Hematopoietic multipotent progenitor cell treated with erythropoietin and hydrocortisone succinate and interleukin-3 and kit ligand, for 17 days (in vitro differentiated cells): ENCODE measurements around the gene SUPT4H1.
A peak's percentile ranks its signal among the peaks of the same experiment; 100 is the strongest.

Experiments
- DNase-seq: peaks from one replicate; pipeline ENCODE4 v3.0.0-alpha.2; 2015; ENCODE audit warnings: low spot score

Gene SUPT4H1

DNA sequence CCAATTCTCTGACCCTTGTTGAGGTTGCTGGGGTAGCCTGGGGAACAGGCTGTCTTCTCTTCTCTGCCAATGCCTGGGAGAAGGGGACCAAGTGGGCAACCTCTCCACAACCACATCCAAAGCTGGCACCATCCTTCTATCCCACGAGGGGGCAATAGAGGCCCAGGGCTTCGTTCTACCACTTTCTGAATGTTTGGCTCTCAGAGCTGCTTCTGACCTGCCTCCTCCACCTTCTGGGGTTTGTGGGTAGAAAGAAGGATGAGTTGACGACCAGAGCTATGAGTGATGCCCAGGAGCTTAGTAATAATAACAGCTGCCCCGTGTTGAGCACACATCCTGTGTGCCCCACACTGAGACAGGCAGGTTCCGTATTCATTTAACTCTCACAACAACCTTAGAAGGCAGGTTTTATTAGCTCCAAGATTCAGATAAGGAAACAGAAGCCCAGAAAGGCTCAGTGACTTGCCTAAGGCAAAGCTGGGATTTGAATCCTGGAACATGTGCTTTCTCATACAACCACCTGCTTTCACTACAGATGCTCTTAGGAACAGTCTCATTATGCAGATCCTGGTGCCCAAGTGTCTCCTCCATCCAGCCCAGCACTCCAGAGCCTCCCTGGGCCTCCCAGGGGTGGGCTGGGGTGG lies 34.5 kb downstream of the SUPT4H1 start:
- peak; percentile 54 for DNase-seq

DNA sequence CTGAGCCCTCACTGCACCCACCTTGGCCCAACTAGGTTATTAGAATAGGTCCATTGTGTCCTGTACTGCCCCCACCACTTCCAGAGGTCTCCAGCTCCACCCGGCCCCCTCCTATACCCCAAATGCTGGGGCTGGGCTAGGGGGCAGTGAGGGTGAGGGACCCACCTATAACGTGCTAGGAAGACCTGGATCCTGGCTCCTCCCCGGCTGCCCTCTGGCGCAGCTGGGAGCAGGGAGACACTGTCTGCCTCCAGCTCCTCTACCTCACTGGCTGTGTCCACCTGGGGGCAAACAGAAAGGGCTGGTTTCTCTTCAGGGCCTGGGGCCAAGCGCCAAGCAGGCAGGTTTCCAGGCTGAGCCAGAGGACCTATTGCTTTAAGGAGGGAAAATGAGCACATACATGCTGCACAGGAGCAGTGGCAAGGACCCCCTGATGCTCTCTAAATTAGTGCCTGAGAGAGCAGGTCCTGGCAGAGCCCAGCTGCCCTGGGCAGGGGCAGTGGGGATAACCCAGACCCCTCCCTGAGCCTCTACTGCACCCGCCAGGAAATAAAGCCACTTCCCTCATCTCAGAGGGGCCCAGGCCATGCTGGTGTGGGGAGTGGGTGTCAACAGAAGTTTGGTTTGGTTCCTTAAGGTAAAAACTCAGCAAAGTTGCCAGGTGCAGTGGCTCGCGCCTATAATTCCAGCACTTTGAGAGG lies 35.6 kb downstream of the SUPT4H1 start:
- DNase-seq: no peak

GRCh38 chr17:58315750-58316149 lies 36.3 kb downstream of the SUPT4H1 start:
- no peak for DNase-seq

DNA sequence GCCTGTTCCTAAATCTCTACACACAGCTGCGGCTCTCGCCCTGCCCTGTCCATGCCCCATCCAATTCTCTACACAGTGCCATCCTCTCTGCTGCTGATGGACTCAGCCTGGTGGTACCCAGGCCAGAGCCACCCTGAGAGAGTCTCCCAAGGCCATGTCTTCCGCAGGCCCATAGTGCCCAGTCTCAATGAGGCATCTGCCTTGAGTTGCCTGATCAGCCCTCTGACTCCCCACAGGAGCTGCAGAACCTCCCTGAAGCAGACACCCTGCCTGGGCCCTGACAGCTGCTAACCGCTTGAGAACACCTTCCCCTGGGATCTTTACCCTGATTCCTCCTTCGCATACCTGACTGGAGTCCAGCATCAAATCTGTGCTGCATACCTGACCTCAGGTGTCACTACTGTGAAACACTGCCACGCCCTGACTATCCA lies 36.7 kb downstream of the SUPT4H1 start:
- no peak for DNase-seq

GRCh38 chr17:58314706-58315015 lies 37.3 kb downstream of the SUPT4H1 start:
- no peak for DNase-seq

GRCh38 chr17:58313815-58314705 lies 37.9 kb downstream of the SUPT4H1 start:
- DNase-seq: no peak

GRCh38 chr17:58312829-58313228 lies 39.2 kb downstream of the SUPT4H1 start:
- DNase-seq: no peak

GRCh38 chr17:58312021-58312630 lies 39.9 kb downstream of the SUPT4H1 start:
- DNase-seq: no peak

GRCh38 chr17:58311429-58311894 lies 40.5 kb downstream of the SUPT4H1 start:
- DNase-seq: no peak

GRCh38 chr17:58310511-58311428 lies 41.2 kb downstream of the SUPT4H1 start:
- DNase-seq: no peak

DNA sequence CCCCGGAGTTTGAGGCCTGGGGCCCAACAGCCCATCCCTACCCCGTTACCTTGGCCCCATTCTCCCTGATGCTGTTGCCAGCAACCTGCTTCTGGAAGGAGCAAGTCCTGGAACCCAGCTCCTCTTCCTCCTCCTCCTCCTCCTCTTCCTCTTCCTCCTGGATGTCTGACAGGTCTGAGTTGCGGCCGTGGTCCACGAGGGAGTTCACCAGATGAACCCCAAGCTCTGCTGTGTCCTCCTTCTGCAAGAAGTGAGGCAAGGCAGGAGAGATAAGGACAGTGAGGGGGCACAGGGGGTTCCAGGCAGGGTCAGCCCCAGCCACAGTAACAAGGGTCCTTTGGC lies 42.1 kb downstream of the SUPT4H1 start:
- no peak for DNase-seq

- no peak for DNase-seq
These were observed 42.8 kb downstream of the SUPT4H1 start for GRCh38 chr17:58308985-58309917.

DNA sequence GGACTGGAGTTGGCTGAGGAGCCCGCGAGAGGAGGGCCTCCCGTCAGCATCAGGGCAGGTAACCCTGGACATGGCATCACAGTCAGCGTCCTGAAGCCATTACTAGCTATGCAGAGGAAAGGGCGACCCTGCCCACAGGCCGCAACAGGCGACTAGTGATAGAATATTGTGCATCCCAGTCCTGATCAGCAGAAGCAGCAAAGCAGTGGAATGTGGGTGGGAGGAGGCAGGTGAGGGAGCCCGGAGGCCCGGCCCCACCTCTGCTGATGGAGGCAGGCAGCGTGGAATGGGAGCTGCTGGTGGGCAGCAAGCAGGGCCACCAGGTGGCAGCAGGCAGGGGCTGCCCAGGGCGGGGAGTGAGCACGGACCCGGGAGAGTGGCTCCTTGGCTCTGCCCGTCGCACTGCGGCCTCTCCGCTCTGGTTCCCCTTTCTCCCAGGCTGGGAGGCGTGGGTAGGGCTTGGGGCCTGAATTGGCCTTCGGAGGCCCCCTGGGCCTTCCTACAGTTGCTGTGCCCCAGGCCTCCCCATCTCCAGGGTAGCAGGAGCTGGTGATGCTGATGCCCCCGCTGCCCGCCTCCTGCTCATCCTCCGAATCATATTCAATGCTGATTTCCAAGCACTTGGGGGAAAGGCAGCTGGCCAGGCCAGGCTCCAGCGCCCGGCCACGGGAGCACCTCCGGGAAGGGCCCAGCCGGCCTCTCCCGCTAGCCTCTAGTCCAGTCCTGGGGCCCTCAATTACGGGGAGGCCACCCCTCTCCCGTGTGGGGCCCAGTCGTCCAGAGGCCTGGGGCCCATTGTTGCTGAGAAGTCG lies 43.6 kb downstream of the SUPT4H1 start:
- no peak for DNase-seq

DNA sequence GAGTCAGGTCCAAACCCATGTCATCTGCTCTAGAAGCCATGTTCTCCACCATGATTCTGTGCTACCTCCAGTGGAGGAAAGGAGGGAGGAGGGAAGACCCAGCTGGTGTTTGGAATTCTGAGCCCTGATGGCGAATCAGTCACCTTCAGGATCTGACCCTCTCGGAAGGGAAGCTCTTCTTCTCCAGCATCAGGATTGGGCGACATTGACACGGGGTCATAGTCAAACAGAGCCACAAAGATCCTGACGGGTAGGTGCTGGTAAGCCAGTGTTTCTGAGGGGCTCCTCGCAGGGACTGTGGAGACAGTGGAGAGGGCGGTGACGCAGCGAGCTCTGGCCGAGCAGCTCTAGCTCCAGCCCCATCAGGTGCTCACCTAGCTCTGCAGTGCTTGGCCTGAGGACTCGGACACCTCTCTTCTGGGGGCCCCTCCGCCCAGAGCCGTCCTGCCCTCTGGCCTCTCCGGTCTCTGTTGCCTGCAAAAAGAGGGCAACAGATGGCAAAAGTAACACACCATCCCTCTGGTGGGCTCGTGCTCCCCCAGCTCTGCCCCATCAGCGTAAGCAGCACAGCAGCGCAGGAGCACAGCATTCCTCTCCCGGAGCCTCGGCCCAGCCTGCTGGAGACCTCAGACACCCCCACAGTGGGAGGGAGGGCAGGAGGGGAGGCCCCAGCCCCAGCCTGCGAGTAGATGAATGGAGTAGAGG lies 44.4 kb downstream of the SUPT4H1 start:
- DNase-seq: no peak

DNA sequence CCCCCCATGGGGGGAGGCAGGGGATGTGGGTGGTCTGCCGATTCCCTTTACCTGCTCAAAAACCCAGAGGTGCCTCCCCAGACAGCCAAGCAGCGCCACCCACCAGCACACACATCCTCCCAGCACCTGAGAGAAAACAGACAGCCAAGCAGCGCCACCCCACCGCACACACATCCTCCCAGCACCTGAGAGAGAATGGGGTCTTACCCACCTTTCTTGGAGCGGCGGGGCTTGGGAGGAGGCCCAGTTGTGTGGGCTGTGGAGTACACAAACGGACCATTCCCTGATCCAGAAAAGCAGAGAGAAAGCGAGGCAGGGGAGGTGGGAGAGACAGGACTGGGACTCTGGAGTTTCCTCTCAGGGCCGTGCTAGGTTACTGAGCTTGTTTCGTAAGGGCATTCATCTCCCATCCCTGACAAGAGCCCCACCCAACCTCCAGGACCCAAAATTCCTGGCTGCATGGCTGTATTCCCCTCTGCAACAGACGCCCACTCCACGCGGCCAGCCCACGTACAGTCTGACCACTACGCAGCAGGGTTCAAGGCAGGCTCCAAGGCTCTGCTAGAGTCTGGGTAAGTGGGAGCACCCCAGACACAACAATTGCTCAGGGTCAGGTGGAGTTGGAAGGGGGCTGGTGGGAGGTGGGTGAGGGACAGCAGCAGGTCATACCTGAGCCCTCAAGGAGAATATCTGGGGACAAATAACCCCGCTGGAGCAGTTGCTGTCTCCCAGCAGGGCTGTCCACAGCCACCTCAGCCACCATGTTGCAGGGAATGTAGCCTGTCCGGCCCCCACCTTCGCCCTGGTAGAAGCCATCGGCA lies 45.7 kb downstream of the SUPT4H1 start:
- no peak for DNase-seq

DNA sequence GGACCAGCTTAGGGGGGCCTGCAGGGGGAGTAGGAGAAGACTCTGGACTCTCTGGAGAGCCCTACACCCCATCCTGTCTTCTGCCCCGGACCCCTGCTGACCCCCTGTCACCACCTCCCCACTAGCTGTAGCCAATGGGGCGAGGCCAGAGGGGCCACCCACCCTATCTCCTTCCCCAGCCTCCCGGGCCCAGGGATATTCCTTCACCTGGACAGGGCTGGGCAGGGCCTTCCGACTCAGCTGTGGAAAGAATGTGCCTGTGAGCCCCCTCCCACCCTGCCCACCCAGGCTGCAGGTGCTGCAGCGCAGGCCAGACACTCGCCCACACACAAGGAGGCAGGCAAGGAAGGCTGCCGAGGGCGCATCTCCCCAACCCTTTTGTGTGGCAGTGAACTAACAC lies 46.4 kb downstream of the SUPT4H1 start:
- DNase-seq: no peak

DNA sequence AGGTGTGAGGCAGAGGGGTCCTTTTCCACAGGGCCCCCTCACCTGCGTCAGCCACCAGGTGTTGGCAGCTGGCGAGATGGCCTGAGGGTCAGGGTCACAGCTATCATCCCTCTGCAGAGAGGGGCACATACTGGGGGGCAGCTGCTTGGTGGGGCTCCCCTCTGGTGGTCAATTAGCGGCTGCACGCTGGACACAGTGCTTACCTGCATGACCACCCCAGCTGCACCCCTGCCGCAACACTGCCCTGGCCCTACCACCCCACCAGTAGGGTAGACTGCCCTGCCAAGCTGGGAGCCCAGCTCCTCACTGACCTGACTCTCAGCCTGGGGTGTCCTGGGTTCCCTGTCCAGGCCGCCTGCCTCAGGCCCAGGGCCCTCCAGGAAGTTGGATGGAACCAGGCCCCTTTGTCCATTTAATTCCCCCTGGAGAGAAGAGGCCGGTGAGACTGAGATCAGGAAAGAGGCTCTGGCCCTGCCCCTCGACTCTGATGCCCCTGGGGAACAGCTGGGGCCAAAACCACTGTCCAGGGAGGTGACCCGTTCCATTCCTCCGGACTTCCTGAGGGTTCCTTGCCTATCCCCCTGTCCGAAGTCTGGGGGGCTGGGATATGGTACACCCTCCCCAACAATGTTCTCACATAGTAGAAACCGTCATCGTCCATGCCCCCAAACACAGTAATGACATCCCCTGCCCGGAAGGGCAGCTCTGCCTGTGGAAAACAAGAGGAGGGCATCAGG lies 47.1 kb downstream of the SUPT4H1 start:
- DNase-seq: no peak
